SK-N-MC (cell line): ENCODE data around the gene GRB10.

Source experiments
- EZH2 ChIP-seq: fragments of 200-600 bp; sonication (generic); IDR thresholded peaks from one replicate; pipeline ENCODE4 v1.6.1; 2017; ENCODE audit warnings: antibody characterized with exemption
- FOXP2 ChIP-seq: optimal IDR thresholded peaks from 2 replicates; pipeline ENCODE3; 2011; ENCODE audit warnings: mild to moderate bottlenecking, moderate library complexity; ENCODE audit not compliant: insufficient read depth; ENCODE audit errors: extremely low read length, control extremely low read depth
- POLR2AphosphoS5 ChIP-seq: IDR thresholded peaks from 2 replicates; pipeline ENCODE4 v1.6.1; 2012; ENCODE audit warnings: mild to moderate bottlenecking, low read depth, low read length, borderline replicate concordance

DNA sequence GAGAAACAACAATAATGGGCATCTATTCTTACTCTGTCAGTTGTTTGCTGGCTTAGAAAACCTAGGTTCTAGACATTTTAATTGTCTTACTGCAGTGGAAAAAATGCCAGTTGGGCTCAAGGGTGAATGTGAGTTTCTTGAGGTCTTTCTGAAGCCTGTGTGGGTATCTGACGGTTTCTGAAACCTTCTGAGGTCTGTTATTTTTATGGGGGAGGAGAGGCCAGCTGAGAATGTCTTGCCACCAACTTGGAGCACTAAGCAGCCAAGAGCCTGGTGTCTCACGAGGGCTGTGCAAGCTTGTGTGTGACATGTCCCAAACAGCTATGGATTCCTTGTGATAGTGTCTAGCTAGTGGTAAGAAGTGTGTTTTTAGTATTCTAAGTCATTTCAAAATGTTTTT lies 193.3 kb downstream of the GRB10 start:
- TF ChIP-seq POLR2AphosphoS5 = no peak
- TF ChIP-seq FOXP2 = no peak
- no peak for TF ChIP-seq EZH2
